Gastrocnemius medialis (tissue), 4 donors: ENCODE data around the gene KCNK16.

Experiments used
- CTCF ChIP-seq, 5 experiments: fragments of 450-650 bp in 3 of 5; fragments of 200-600 bp in 2 of 5; sonication (generic) in 2 of 5; IDR thresholded peaks in 4 of 5; conservative IDR thresholded peaks in 1 of 5; 1 replicate in 4 of 5; 2 replicates in 1 of 5; pipeline ENCODE4 v1.5.1; 2016 to 2019; ENCODE audit warnings: antibody characterized with exemption in 5 of 5, mild to moderate bottlenecking in 3 of 5, moderate library complexity in 3 of 5
- POLR2A ChIP-seq, 2 donors: fragments of 450-650 bp; IDR thresholded peaks; one replicate each; pipeline ENCODE4 v1.6.1; 2017; ENCODE audit warnings: antibody characterized with exemption in 2 of 2, mild to moderate bottlenecking in 2 of 2, moderate library complexity in 2 of 2

- TF ChIP-seq CTCF (IDR thresholded peaks at IDR 0.05 in 4 of 5, conservative IDR thresholded peaks at IDR 0.05 in 1 of 5) (no peak), POLR2A (IDR thresholded peaks at IDR 0.05) (no peak)
Measured at GRCh38 chr6:39342692-39343395, 20.3 kb upstream of the KCNK16 start.
